Endothelial cell of umbilical vein (primary cell): ENCODE results near the gene ST3GAL5. TPM values are rescaled to one million over a fixed set of nuclear protein-coding genes. Genes with fewer than 3 reads are reported as not detected.

Experiments used
- BruUV-seq: library from RNA; stranded (reverse); fragments of 400-500 nt; replicated peaks from 2 replicates; lab custom pipeline; 2021; lab: Mats Ljungman, UMichigan
- CTCF ChIA-PET: fragments of 300-600, 350-600 bp; sonication (Branson Sonifier 250); formaldehyde crosslinking; loops from one replicate; lab custom pipeline; 2021; ENCODE audit warnings: antibody characterized with exemption, inconsistent platforms; lab: Charles Lee
- POLR2A ChIA-PET: fragments of 300-600, 350-600 bp; sonication (Branson Sonifier 250); formaldehyde crosslinking; loops from one replicate; lab custom pipeline; 2021; ENCODE audit warnings: antibody characterized with exemption, inconsistent platforms; lab: Charles Lee
- DNase-seq: peaks from one replicate; pipeline ENCODE4 v3.0.0-alpha.2; 2011; ENCODE audit warnings: low read depth, low spot score
- FAIRE-seq: peaks from 2 replicates; lab custom pipeline; 2011; peaks lifted over from hg19 to GRCh38; lab: Jason Lieb, UNC
- H2AFZ ChIP-seq: 2 replicates; pipeline ENCODE4 v1.6.0; 2012; ENCODE audit warnings: low read depth, low read length, control low read depth, inconsistent platforms
- H3K27ac ChIP-seq: 2 replicates; pipeline ENCODE4 v1.5.1; 2011; ENCODE audit warnings: low read depth, mild to moderate bottlenecking, control low read depth, low read length, moderate library complexity; ENCODE audit not compliant: insufficient read depth
- H3K27me3 ChIP-seq, 2 experiments: 2 replicates each; pipeline versions ENCODE4 v1.6.0 to v1.6.1; 2011; ENCODE audit warnings: low read length in 2 of 2, mixed read lengths in 1 of 2; ENCODE audit not compliant: control insufficient read depth in 2 of 2, insufficient read depth in 2 of 2
- H3K36me3 ChIP-seq, 2 experiments: 2 replicates in 1 of 2; 3 replicates in 1 of 2; pipeline ENCODE4 v1.5.1; 2011; ENCODE audit warnings: low read length in 2 of 2, mild to moderate bottlenecking in 1 of 2, moderate library complexity in 1 of 2; ENCODE audit not compliant: control insufficient read depth in 2 of 2, insufficient read depth in 2 of 2; ENCODE audit errors: extremely low read depth in 1 of 2
- H3K4me1 ChIP-seq: 3 replicates; pipeline ENCODE4 v1.5.1; 2011; ENCODE audit warnings: mild to moderate bottlenecking, low read length; ENCODE audit not compliant: control insufficient read depth, insufficient read depth; ENCODE audit errors: extremely low read depth
- H3K4me2 ChIP-seq: 2 replicates; pipeline ENCODE4 v1.6.1; 2011; ENCODE audit warnings: low read length, control low read depth, mixed read lengths; ENCODE audit not compliant: insufficient read depth
- H3K4me3 ChIP-seq, 3 experiments: fragments of 200-600 bp in 1 of 3; sonication (generic), shearing (Covaris generic) in 1 of 3; replicated peaks in 1 of 3; 2 replicates each; pipeline ENCODE4 v1.5.1; 2011 to 2016; ENCODE audit warnings: control low read depth in 3 of 3, low read length in 3 of 3, mild to moderate bottlenecking in 2 of 3, inconsistent platforms in 1 of 3, low read depth in 1 of 3, moderate library complexity in 1 of 3; ENCODE audit not compliant: insufficient read depth in 1 of 3
- H3K79me2 ChIP-seq: 2 replicates; pipeline ENCODE4 v1.6.0; 2012; ENCODE audit warnings: low read length, inconsistent platforms; ENCODE audit not compliant: control insufficient read depth, insufficient read depth
- H3K9ac ChIP-seq: replicated peaks from 2 replicates; pipeline ENCODE3; 2011; ENCODE audit warnings: low read length, control low read depth; ENCODE audit not compliant: insufficient read depth; ENCODE audit errors: extremely low read depth
- H3K9me1 ChIP-seq: replicated peaks from 3 replicates; pipeline ENCODE4 v1.6.0; 2011; ENCODE audit warnings: mild to moderate bottlenecking, low read length; ENCODE audit not compliant: control insufficient read depth, insufficient read depth; ENCODE audit errors: extremely low read depth
- H3K9me3 ChIP-seq: replicated peaks from 2 replicates; pipeline ENCODE4 v1.5.1; 2012; ENCODE audit warnings: low read length, inconsistent platforms; ENCODE audit not compliant: control insufficient read depth, insufficient read depth
- H4K20me1 ChIP-seq: replicated peaks from 2 replicates; pipeline ENCODE3; 2011; ENCODE audit warnings: mild to moderate bottlenecking, low read length; ENCODE audit not compliant: control insufficient read depth, insufficient read depth; ENCODE audit errors: extremely low read depth
- CTCF ChIP-seq, 2 donors: IDR thresholded peaks; 1 replicate in 1 of 2; 2 replicates in 1 of 2; pipeline ENCODE4 v1.5.1; 2011; ENCODE audit warnings: low read length in 2 of 2, mild to moderate bottlenecking in 2 of 2, moderate library complexity in 2 of 2, control low read depth in 1 of 2, inconsistent platforms in 1 of 2, low read depth in 1 of 2; ENCODE audit not compliant: insufficient read depth in 1 of 2; ENCODE audit errors: extremely low read depth in 1 of 2
- EZH2 ChIP-seq: IDR thresholded peaks from 2 replicates; pipeline ENCODE4 v1.6.1; 2012; ENCODE audit warnings: borderline replicate concordance, low read depth, mild to moderate bottlenecking, moderate library complexity, low read length, inconsistent platforms; ENCODE audit not compliant: severe bottlenecking
- FOS ChIP-seq: IDR thresholded peaks from 2 replicates; pipeline ENCODE4 v1.6.1; 2011; ENCODE audit warnings: mild to moderate bottlenecking, low read length, moderate library complexity, borderline replicate concordance; ENCODE audit not compliant: insufficient read depth
- GATA2 ChIP-seq: IDR thresholded peaks from 2 replicates; pipeline ENCODE4 v1.7.0; 2011; ENCODE audit warnings: low read depth, mild to moderate bottlenecking, moderate library complexity, mixed read lengths, low read length; ENCODE audit not compliant: insufficient read length, insufficient read depth
- JUN ChIP-seq: IDR thresholded peaks from 2 replicates; pipeline ENCODE4 v1.6.1; 2011; ENCODE audit warnings: borderline replicate concordance, low read depth; ENCODE audit not compliant: insufficient read length, insufficient read depth
- MYC ChIP-seq: IDR thresholded peaks from one replicate; pipeline ENCODE4 v1.6.1; 2011; ENCODE audit warnings: mild to moderate bottlenecking, low read depth, low read length
- POLR2A ChIP-seq: IDR thresholded peaks from 2 replicates; pipeline ENCODE4 v1.6.1; 2012; ENCODE audit warnings: low read depth, mild to moderate bottlenecking, control low read depth, low read length
- POLR2AphosphoS5 ChIP-seq: IDR thresholded peaks from 2 replicates; pipeline ENCODE4 v1.6.1; 2012; ENCODE audit warnings: low read depth, mild to moderate bottlenecking, control low read depth, low read length, moderate library complexity; ENCODE audit not compliant: insufficient read depth
- dilution Hi-C: fragments of 300-500 bp; cut with MboI; formaldehyde crosslinking; loops from one replicate; pipeline ENCODE4 v1.15.0; 2019; ENCODE audit warnings: low sequenced_read_pairs; ENCODE audit not compliant: extremely low pct_ligation_motif_present
- intact Hi-C: fragments of 100-400 bp; cut with micrococcal nuclease; formaldehyde crosslinking; loops from one replicate; pipeline ENCODE4 v1.10.0; 2022
- polyA plus RNA-seq, 4 experiments: library from polyadenylated mRNA; depleted of rRNA in 3 of 4; stranded (reverse) in 3 of 4; unstranded in 1 of 4; fragments of >200 nt; gene quantifications; 2 replicates each; pipeline versions ENCODE4 v1.2.1 to v1.2.3, GENCODE V29; 2011 to 2012; ENCODE audit warnings: missing spikeins in 1 of 4
- total RNA-seq: library from RNA; stranded (reverse); gene quantifications from 2 replicates; pipeline ENCODE4 v1.2.3, GENCODE V29; 2021
- TF ChIP-seq, protein P1 (sequence below): IDR thresholded peaks from 2 replicates; pipeline ENCODE4 v1.6.1; 2011; ENCODE audit not compliant: insufficient read depth, insufficient read length

Gene ST3GAL5
- total and polyA plus RNA-seq, 2 donors (not counting 3 experiments of a cell fraction or from before 2014, with no cell fraction given) = 9.5 to 16.0 TPM

DNA sequence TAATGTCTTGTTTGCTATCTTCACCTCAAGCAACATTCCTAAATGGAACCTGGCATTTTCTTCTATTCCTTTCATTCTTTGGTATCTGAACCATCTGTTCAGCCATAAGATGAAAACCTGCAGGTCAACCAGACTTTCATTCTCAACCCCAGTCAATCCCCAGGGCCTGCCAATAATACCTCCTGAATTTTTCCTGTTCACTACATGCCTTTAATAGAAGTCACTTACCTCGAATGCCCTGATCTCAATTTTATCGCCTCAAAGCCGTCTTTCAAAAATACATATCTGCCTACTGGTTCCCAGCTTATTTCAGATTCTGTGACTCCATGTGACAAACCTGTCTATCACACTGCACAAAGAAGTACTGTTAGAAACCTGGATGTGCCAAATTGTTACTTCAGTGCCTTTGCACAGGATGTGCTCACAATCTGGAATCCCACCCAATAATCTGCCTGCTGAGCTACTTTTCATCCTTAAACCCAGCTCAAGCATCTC is 22.6 kb downstream of the ST3GAL5 start:
- intact Hi-C loops = no loop called here
- Histone ChIP-seq H3K79me2 (no peaks in the 10 kb centered on the region), H3K9me1 (no peaks in the 10 kb centered on the region), H3K9me3 (no peaks in the 10 kb centered on the region), H3K27ac (no peak overlapping the region), H3K36me3 (no peaks in the 10 kb centered on the region), H3K4me1 (peaks cover 9% of the 10 kb centered on the region), H3K9ac (no peak overlapping the region), H3K4me3 (no peak overlapping the region), H3K4me2 (no peak overlapping the region), H2AFZ (no peak overlapping the region), H4K20me1 (no peaks in the 10 kb centered on the region), H3K27me3 (no peaks in the 10 kb centered on the region)
- ChIA-PET POLR2A (no interaction called here), CTCF (interaction anchor here (1.2 to 1.5 kb wide), 2 partner anchors 10 to 39 kb away, joined by 3 to 5 read pairs; no protein-coding TSS in a partner anchor)
- TF ChIP-seq GATA2 = no peak
- no peak for TF ChIP-seq JUN
- no peak for TF ChIP-seq CTCF (IDR thresholded peaks at IDR 0.05; ENCODE audit: extremely low read depth in 1 of 2, insufficient read depth in 1 of 2, low read depth in 1 of 2, low read length in 2 of 2)
- TF ChIP-seq EZH2 = no peak
- no peak for TF ChIP-seq POLR2AphosphoS5
- TF ChIP-seq POLR2A = no peak
- no peak for TF ChIP-seq FOS
- TF ChIP-seq MYC = no peak
- TF ChIP-seq, protein P1, sequence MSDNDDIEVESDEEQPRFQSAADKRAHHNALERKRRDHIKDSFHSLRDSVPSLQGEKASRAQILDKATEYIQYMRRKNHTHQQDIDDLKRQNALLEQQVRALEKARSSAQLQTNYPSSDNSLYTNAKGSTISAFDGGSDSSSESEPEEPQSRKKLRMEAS = no peak
- FAIRE-seq = no peak
- dilution Hi-C loops = no loop called here
- BruUV-seq = no TSS peak
- DNase-seq = no peak
